Germinal center (tissue), 1 donor: Measurements from ENCODE around the gene NFAM1.

Source experiments
- DNase-seq: peaks from one replicate; pipeline ENCODE4 v3.0.0; 2012; ENCODE audit warnings: mixed read lengths, low spot score

The NFAM1 gene

DNA sequence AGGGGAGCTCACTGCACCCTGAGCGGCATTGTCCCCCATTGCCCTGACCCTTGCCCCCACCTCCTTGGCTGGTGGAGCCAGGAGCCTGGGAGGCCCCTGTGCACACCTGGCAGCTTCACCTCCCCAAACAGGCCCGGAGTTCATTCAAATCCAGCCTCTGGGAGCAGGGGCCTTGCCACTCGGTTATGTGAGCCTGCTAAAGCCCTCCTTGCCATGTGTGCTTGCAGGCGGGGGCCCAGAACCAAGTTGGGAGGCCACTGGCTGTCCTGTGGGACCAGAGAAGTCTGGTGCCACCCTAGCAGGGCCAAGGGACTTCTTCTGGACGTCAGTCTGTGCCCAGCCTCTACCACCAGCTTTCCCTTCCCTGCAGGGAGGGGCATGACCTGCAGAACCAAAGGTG lies 48.9 kb downstream of the NFAM1 start:
- no peak for DNase-seq

DNA sequence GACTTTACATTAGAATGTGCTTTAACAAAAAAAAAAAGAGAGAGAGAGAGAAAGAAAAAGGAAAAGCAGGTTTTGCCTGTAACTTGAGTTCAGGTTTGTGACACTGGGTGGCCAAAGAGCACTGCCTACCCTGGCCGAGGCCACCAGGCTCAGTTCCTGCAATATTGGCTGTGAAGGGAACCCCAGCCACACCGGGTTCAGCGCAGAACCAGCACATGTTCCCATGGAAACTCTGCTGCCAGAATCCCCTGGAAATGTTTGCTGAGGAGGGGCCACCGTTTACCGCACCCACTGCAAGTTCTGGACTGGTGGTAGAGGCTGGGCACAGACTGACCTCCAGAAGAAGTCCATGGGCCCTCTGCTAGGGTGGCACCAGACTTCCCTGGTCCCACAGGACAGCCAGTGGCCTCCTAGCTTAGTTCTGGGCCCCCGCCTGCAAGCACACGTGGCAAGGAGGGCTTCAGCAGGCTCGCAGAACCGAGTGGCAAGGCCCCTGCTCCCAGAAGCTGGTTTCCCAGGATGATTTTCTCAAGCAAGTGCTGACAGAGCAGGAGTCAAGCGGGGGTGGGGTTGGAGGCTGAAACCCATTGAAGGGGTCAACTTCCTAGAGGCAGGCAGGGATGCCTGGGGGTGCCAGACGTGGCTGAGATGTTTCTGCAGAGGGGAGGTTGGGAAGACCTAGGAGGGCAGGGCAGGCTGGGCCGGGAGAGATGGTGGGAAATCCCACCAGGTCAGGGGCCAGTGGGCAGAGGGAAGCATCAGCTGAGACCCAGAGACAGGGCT lies 51.2 kb downstream of the NFAM1 start:
- DNase-seq, result no peak

DNA sequence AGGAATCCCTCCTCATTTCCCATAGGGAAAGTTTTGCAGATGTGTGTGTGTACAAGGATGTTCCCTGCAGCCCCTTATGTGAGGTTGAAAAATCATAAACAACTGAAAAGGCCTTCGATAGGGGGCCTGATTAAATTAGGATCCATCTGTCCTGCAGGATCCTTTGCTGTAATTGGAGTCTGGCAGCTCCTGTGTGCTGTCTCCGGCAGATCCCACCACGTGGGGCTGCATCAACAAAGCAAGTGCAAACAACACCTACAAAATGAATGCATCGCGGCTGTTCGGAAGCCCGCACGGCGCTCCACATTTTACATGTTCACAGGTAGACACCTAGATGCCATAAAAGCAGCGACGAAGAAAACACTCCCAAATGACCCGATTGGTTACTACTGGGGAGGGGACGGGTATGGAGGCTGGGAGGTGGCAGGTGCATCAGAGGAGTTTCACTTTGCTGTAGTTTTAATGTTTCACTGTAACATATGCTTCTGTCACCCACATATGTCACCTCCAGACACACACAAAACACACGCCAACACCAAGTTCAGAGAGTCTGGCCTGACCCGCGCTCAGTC lies 52.2 kb downstream of the NFAM1 start:
- DNase-seq, result no peak

DNA sequence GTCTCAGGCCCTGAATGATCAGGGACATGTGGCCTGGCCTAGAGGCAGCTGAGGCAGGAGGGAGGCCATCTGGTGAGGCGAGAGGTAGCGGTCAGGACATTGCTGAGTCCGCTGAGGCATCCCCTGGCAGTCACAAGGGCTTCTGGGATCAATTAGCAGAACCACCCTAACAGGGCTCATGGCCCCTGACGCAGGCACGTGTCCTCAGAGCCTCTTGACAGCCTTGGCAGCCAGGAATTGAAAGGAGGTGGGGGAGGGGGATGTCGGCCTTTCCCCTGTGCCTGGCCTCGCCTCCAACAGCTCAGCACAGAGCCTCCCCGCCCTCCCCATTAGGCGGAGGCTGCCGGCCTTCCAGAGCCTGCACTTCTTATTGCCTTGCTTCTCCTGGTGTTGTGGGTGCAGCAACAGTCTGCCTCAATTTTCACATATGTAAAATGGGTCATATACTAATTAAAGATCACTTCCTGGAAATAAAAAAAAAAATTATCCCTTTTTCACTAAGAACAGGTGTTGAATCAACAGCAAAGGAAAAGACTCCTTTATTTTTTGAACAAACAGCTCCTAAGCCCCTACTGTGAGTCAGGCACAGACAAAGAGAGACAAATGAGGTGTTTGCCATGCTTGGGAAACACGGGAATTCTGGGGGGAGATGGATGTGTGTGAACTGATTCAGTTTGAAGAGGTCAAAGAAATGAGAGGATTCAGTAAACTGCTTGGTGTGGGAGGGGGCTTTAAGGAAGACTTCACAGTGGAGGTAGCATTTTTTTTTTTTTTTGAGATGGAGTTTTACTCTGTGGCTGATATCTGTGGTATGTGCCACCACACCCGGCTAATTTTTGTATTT lies 55.3 kb downstream of the NFAM1 start:
- DNase-seq, result no peak

DNA sequence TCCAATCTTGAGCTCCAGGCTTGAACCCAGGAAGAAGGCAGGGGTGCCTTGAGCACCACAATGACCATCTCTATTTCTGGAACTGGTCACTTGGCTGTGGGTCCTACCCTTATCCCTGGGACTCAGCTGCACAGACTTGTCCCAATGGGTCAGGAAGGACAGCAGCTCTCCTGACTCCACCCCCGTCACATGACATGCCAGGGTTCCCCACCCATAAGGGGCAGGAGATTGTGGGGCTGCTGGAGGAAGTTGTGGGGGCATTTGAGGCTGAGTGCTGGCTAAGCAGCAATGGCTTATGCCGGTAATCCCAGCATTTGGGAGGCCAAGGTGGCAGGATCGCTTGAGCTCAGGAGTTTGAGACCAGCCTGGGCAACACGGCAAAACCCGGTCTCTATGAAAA lies 56.2 kb downstream of the NFAM1 start:
- DNase-seq, result no peak

DNA sequence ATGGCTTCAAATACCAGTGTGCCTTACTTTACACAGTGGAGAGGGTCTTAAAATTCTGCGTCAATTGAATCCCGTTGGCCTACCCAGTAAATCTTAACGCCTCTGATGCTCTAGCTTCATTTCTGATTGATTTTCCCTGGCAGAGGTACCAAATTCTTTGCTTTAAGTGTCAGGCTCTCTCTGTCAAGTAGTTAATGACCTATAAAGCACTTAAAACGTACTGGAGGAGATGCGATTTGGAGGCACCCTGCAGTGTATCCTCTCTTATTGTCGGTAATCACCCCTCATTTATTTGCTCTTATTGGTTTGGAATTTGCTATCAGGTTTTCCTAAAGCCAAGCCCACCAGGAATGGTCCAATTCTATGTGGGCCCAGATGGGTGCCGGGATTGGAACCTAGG lies 59.2 kb downstream of the NFAM1 start:
- no peak for DNase-seq

DNA sequence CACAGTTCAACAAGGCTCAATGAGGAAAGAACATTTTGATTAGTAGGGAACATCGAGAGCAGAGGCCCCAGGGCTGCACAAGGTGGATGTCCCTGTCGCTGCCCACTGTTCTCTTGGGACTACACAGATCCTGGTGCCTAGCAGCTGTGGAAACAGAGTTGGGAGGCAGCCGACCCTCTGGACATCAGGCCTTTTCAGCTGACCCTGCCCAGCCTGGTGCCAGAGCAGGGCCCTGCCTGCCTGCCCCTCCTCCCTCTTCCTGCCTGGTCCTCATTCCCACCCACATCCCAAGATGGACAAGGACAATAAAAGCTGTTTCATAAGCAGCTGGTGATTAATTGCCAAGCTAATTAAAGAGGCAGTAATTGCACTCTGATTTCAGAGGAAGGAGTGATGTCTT lies 60.7 kb downstream of the NFAM1 start:
- DNase-seq, result no peak

DNA sequence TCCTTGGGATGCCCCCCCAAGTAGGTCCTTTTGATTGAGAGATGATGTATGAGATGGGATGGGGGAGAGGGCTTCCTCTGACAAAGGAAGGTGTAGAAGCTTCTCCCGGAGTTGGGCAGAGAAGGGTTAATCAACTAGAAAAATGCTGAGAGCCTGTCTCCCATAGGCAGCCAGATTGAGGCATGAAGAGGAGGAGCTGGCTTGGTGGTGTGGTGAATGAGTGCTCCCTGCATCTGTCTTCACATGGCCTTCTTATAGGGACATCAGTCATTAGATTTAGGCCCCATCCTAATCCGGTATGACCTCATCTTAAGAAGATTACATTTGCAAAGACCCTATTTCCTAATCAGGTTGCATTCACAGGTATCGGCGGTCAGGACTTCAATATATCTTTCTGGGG lies 61.1 kb downstream of the NFAM1 start:
- DNase-seq, result no peak

DNA sequence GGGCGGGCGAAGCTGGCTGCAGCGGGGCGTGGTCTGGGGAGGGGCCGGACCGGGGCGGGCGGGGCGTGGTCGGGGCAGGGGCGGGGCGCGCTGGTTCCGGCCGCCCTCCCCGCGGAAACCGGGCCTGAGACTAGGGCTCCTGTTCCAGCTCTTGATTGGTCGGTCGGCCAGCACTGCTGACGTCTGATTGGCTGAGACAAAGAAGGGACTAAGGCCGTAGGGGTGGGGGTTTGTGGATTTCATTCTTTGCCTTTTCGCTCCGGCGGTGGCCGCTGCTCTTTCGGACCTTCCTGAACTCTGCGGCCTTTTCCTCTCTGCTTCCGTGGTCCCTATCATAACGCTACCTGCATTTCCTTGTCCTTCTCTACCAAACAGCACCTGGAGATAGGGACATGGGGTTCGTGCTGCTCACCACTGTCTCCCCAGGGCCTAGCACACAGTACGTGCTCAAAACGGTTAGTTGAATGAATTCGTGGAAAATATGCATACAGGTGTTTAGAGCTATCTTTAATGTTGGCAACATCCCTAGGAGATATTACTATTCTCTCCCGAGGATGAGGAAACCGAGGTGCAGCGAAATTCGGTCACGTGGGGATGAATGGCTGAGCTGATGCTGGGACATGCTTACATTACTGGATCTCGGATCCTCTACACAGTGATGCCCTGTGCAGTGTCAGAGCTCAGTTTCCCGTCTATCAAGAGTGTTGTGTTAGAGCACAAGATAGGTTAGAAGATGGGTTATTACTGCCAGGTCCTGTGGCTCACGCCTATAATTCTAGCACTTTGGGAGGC lies 62.8 kb downstream of the NFAM1 start:
- DNase-seq, result peak; percentile 96

DNA sequence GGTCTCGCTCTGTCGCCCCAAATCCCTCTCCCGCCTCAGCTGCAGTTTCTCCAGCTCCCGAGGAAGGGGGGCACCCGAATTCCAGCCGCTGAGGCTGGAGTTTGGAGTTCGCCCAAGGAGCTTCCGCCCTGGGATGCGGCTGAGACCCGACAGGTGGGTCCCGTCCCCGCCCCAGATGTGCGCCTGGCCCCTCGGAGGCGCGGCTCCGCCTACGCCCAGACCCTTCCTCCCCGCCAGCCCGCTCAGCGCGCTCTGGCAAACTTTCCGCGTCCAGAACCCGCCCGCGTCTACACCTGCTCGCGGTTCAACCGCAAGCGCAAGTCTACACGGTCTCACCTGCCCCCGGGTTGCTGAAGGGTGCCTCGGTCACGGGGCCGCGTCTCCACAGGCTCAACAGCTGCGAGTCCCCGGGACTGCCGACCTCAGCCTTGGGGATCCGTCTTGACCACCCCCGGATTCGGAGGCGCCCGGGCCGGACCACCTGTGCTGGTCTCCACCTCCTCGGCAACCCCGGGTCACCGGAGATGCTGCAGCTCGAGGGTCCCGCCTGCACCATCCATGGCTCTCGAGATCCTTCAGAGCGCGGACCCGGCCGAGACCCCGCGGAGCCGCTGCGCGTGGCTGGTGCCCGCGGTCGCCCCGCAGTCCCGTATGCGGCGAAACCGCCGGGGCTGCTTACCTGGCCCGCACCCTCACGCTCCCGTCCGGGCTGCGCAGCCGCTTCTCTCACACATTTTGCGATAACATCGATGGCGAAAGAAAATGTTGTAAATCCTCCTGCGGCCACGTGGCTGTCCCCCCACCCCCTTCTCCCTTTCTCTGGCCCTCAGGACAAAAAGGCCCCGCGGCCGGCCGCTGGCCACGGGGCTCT lies 63.6 kb downstream of the NFAM1 start:
- no peak for DNase-seq

DNA sequence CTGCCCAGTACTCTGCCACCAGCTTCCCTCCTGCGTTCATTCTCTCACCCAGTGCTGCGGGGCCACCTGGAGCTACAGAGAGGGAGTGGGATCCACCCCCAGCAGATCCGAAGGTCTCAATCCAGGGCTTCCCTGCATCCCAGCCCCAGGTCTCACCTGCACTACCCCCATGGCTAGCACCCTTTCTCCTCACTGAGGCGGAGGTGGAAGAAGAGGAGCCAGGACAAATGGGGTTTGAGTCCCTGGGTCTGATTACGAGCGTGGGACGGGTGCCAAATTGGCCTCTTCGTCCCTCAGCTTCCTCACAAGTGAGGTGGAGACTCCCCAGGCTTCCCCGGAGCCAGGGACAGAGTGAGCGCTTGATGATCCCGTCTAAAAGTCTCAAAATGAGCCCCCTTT lies 64.2 kb downstream of the NFAM1 start:
- DNase-seq, result no peak

DNA sequence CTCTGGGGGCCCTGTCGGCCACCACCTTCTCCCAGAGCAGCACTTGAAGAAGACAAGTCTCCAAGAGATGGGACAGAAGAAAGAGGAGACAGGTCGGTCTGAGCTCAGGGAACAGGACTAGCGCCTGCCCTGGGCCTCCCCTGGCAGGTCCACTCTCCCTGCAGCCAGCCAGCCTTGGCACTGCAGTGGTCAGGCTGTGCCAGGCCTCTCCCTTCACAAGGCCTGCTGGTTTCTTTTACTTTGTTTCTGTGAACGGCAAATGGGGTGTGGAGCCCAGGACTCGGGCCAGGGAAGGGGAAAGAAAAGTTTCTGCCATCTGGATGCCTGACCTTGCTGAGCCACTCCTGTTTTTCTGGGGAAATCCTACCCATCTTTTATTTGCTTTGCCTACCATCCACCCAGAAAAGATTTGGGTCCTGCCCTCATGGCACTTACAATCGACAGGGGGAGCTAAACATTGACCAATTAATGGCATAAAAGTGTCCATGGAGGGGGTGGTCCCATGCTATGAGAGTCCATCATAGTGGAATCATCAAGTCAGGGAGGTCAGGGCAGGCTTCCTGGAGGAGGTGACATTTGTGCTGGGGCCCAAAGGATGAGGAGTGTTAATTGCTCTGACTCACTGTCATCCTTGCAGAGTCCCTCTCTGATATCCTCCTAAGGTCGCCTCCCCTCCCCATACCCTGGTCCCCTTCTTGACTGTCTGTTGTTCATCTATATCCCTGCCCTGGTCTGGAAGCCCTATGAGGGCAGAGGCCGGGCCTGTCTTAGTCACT lies 65.2 kb downstream of the NFAM1 start:
- DNase-seq, result no peak

DNA sequence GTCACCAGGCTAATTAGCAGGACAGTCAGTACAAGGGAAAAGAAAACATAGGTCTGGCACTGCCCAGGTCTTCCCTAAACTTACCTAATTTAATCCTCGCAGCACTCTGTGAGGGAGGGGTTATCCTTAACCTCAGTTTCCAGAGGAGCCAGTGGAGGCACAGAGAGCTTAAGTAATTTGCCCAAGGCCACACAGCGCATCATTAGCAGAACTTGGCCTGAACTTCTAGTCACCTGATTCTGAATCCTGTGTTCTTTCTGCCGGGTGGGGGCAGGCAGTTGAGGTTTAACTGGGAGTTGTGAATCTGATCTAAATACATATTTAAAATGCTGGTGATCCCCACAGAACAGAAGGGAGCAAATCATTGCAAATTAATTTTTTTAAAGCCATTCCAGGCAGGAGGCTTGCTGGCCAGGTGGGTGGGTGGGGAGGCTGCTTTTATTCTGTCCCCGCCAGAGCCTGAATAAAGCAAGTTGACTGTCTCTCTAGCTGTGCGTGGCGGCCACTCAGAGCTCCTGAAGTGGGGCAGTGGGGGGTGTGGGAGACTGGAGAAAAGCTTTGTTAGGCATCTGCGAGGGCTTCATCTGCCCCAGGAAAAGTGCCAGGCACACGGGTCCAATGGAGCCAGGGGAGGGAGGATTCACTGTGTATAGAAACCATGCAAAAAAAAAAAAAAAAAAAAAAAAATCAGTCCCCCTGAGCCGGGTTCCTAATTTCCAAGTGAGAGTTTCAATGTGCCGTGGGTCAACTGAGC lies 66.1 kb downstream of the NFAM1 start:
- no peak for DNase-seq

DNA sequence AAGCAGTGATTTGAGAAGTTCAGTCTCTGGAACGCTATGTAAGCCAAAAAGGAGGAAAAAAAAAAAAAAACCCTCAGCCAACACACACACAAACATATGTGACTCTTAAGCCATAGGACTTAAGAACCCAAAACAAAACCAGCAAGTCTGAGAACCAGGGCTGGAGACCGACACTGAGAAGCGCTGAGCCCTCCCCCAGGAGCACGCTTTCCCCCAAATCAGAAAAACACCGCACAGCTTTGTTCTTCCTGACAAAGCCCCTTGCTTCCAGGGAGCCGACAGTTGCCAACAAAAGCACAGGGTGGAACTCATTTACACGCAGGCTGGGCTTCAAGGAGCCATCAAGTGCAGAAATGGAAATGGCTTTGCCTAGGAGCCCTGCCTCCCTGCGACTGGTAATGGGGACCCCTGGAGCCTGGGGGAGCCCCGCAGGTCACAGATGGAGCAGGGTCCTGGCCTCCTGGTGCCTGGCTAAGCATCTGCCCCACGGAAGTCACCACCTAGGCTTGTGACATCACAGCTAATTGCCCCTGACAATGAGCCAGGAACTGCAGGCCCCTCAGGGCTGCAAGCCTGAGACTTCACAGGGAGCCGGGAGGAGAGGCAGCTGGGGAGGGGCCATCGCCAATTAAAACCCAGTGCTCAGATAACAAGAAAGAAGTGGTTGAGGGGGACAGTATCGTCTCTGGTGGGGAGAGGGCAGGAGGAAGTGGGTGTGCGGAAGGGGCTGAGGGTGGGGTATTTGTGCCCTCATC lies 66.9 kb downstream of the NFAM1 start:
- DNase-seq, result no peak

DNA sequence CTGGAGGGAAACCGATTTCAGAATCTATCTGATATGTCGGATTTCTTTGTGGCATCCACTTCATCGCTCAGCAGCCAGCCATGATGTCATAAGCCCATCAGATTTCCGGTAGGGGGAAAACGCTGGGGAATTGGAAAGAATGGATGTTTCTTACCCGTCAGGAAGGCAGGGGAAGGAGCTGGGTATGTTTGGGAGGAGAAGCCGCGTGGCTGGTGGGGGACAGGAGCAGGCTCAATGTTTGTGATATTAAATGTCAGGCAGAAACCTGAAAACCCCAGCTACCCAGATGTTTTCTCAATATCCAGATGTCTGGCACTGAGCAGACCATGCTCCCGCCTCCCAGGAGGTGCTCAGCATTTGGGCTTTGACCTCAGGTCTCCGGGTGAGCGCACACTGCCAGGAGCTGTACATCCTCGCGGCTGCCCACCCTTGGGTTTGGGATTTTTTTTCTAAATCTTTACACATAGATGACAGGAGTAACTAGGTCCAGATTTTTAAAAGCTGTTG lies 67.5 kb downstream of the NFAM1 start:
- no peak for DNase-seq

DNA sequence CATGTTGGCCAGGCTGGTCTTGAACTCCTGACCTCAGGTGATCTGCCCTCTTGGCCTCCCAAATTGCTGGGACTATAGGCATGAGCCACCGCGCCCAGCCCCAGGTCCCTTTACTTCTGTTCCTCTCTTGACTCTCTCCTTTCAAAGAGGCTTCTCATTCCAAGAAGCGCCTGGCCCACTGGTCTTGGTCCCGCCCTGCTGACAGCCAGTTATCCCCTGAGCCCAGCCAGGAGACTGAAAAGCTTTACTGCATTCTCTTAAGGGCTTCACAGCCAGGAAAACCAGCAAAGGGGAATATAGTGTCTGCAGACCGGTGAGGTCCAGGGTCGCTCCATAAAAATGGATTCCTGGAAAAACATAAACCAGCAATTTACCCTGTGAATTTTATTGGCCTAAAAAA lies 68.3 kb downstream of the NFAM1 start:
- DNase-seq, result no peak

DNA sequence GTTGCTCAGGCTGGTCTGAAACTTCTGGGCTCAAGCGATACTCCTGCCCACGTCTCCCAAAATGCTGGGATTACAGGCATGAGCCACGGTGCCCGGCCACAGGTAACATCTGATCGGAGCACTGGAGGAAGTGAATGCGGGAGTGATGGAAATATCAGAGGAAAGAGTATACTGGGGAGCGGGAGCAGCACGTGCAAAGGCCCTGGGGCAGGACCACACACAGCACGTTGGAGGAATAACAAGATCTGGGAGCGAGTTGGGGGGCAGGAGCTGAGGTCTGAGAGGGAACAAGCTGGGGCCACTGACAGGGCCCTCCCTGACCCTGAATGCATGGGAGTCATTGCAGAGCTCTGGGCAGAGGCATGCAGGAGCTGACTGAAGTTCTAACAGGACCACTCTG lies 70.7 kb downstream of the NFAM1 start:
- no peak for DNase-seq

DNA sequence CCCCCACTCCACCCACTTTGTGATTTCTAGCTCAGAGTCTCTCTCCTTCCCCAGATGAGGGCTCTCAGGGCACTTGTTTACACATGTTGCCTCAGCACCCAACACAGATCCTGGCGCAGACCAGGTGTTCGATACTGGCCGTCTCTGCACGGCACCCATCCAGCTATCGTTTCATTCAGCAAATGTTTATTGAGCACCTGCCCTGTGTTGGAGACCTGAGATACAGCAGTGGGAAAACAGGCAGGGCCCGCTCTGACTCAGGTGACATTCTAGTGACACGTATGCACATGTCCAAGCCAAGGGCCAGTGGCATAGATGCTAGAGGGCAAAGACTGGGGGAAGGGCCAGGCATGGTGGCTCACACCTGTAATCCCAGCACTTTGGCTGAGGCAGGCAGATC lies 71.9 kb downstream of the NFAM1 start:
- no peak for DNase-seq
